ENCODE measurements around the gene LTBP2. TPM values are rescaled to one million over a fixed set of nuclear protein-coding genes. Genes with fewer than 3 reads are reported as not detected.

Gene LTBP2
- total RNA-seq, 1 experiment from 2014 or later: 17.4 TPM

DNA sequence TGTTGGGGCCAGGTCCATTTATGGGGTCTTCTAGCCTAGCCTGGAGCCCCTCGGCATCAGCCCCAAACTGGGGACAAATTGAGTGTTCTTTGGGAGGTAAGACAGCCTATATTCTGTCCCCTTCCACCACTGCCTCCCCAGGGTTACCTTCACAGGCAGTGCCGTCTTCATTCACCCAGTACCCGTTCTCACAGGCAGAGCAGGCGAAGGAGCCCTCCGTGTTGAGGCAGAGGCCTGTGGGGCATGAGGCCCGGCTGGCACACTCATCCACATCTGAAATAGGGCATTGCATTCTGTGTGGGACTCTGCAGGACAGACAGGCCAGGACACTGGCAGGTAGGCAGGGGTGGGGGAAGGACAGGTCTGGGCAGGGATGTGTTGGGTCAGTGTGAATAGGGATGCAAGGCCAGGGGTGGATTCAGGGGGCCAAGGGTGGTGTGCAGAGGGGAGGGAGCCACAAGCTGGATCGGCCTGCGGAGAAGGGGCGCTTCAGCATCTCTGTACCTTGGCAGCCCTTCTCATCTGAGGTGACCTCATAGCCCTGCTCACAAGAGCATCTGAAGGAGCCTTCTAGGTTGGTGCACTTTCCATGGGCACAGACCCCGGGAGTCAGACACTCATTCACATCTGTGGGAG, 102.3 kb downstream of the LTBP2 start:
- BruUV-seq (replicated peaks): no TSS peak
- ATAC-seq (no peak), DNase-seq (no peak)
- TF ChIP-seq EZH2 (IDR thresholded peaks at IDR 0.05; ENCODE audit: low read length, unreplicated experiment): no peak
- TF ChIP-seq EZH2phosphoT487 (IDR thresholded peaks at IDR 0.05; ENCODE audit: borderline replicate concordance, low read length): no peak
- TF ChIP-seq, protein P1, sequence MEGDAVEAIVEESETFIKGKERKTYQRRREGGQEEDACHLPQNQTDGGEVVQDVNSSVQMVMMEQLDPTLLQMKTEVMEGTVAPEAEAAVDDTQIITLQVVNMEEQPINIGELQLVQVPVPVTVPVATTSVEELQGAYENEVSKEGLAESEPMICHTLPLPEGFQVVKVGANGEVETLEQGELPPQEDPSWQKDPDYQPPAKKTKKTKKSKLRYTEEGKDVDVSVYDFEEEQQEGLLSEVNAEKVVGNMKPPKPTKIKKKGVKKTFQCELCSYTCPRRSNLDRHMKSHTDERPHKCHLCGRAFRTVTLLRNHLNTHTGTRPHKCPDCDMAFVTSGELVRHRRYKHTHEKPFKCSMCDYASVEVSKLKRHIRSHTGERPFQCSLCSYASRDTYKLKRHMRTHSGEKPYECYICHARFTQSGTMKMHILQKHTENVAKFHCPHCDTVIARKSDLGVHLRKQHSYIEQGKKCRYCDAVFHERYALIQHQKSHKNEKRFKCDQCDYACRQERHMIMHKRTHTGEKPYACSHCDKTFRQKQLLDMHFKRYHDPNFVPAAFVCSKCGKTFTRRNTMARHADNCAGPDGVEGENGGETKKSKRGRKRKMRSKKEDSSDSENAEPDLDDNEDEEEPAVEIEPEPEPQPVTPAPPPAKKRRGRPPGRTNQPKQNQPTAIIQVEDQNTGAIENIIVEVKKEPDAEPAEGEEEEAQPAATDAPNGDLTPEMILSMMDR (conservative IDR thresholded peaks at IDR 0.05; ENCODE audit: low read depth, low read length): no peak
- Histone ChIP-seq H3F3A (ENCODE audit: low read length, unreplicated experiment) (no peaks in the 10 kb centered on the region), H3K4me3 (ENCODE audit: low read length) (no peak overlapping the region), H3K4me1 (ENCODE audit: insufficient read depth, low read length) (peaks cover 15% of the 10 kb centered on the region), H3K27ac (ENCODE audit: low read length) (peak overlapping the region; percentile 87), H3K4me2 (ENCODE audit: low read length) (no peak overlapping the region), H3K9ac (ENCODE audit: low read length) (peak overlapping the region; percentile 71; the same call in 1 of the 2 replicates), H4K20me1 (ENCODE audit: low read length) (no peaks in the 10 kb centered on the region), H3K9me2 (replicated peaks; ENCODE audit: low read length) (no peaks in the 10 kb centered on the region), H3K79me2 (ENCODE audit: low read length) (no peaks in the 10 kb centered on the region), H3K36me3 (ENCODE audit: low read depth, low read length) (no peaks in the 10 kb centered on the region), H3K27me3 (ENCODE audit: low read length) (no peaks in the 10 kb centered on the region), H3K9me3 (ENCODE audit: low read length) (no peaks in the 10 kb centered on the region), H2AFZ (ENCODE audit: low read length) (no peak overlapping the region)
- POLR2A ChIA-PET (ENCODE audit: unreplicated experiment): no interaction called here
- CTCF ChIA-PET: no interaction called here
- intact Hi-C loops (cut with micrococcal nuclease): no loop called here

GRCh38 chr14:74508844-74509428, 103.1 kb downstream of the LTBP2 start:
- BruUV-seq (replicated peaks): no TSS peak
- no peak overlapping the region for H3K4me2 ChIP-seq (ENCODE audit: low read length)
- POLR2A ChIA-PET (ENCODE audit: unreplicated experiment): no interaction called here
- no peaks in the 10 kb centered on the region for H3K79me2 ChIP-seq (ENCODE audit: low read length)
- no peak for ATAC-seq
- peaks cover 15% of the 10 kb centered on the region for H3K4me1 ChIP-seq (ENCODE audit: insufficient read depth, low read length)
- no peaks in the 10 kb centered on the region for H3K9me3 ChIP-seq (ENCODE audit: low read length)
- H3K9ac ChIP-seq (ENCODE audit: low read length): no peak overlapping the region
- no peaks in the 10 kb centered on the region for H3K27me3 ChIP-seq (ENCODE audit: low read length)
- H3K9me2 ChIP-seq (replicated peaks; ENCODE audit: low read length): no peaks in the 10 kb centered on the region
- no peaks in the 10 kb centered on the region for H4K20me1 ChIP-seq (ENCODE audit: low read length)
- no peak for TF ChIP-seq EZH2 (IDR thresholded peaks at IDR 0.05; ENCODE audit: low read length, unreplicated experiment)
- no peak overlapping the region for H3K4me3 ChIP-seq (ENCODE audit: low read length)
- no peak overlapping the region for H2AFZ ChIP-seq (ENCODE audit: low read length)
- CTCF ChIA-PET: interaction anchor here (0.6 kb wide), 2 partner anchors 15 to 100 kb away, joined by 3 to 6 read pairs; partner anchors contain the start of gene ISCA2
- no peak for DNase-seq
- no peak overlapping the region for H3K27ac ChIP-seq (ENCODE audit: low read length)
- no peaks in the 10 kb centered on the region for H3K36me3 ChIP-seq (ENCODE audit: low read depth, low read length)
- intact Hi-C loops (cut with micrococcal nuclease): no loop called here
- no peaks in the 10 kb centered on the region for H3F3A ChIP-seq (ENCODE audit: low read length, unreplicated experiment)

DNA sequence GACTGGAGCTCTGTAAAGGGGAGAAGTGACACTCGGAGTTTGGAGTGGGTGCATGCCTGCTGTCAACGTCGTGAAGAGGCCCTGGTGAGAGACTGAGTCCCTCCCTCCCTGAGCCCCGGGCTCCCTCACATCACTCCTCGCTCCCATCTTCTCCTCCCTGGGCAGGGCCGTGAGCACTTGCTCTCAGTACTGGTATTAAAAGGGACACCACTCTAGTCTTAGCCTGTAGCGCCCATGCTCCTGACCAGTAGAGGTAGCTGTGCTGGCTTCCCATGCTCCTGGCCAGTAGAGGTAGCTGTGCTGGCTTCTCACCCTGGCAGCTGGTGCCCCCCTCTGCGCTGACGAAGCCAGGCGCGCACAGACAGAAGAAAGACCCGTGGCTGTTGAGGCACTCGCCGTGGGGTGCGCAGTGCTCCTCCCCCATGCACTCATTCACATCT, 103.7 kb downstream of the LTBP2 start:
- Histone ChIP-seq H4K20me1 (ENCODE audit: low read length) (no peaks in the 10 kb centered on the region), H3K79me2 (ENCODE audit: low read length) (no peaks in the 10 kb centered on the region), H3K27me3 (ENCODE audit: low read length) (no peaks in the 10 kb centered on the region), H3K4me3 (ENCODE audit: low read length) (no peak overlapping the region), H3K4me2 (ENCODE audit: low read length) (no peak overlapping the region), H3K27ac (ENCODE audit: low read length) (no peak overlapping the region), H3F3A (ENCODE audit: low read length, unreplicated experiment) (no peaks in the 10 kb centered on the region), H2AFZ (ENCODE audit: low read length) (no peak overlapping the region), H3K4me1 (ENCODE audit: insufficient read depth, low read length) (peaks cover 15% of the 10 kb centered on the region), H3K36me3 (ENCODE audit: low read depth, low read length) (no peaks in the 10 kb centered on the region), H3K9me3 (ENCODE audit: low read length) (no peaks in the 10 kb centered on the region), H3K9me2 (replicated peaks; ENCODE audit: low read length) (no peaks in the 10 kb centered on the region), H3K9ac (ENCODE audit: low read length) (no peak overlapping the region)
- DNase-seq (peak; percentile 22), ATAC-seq (peak; percentile 42)
- intact Hi-C loops (cut with micrococcal nuclease): no loop called here
- POLR2A ChIA-PET (ENCODE audit: unreplicated experiment): no interaction called here
- CTCF ChIA-PET: interaction anchor here (0.5 to 0.6 kb wide), 3 partner anchors 15 to 101 kb away, joined by 3 to 6 read pairs (median 4); partner anchors contain the start of gene ISCA2
- no peak for TF ChIP-seq EZH2 (IDR thresholded peaks at IDR 0.05; ENCODE audit: low read length, unreplicated experiment)
- TF ChIP-seq, protein P1 (conservative IDR thresholded peaks at IDR 0.05; ENCODE audit: low read depth, low read length): peak; percentile 66
- no TSS peak for BruUV-seq (replicated peaks)
